IPS-20b (cell line): ENCODE measurements around the gene LYG2.
"Not testable (repeated sequence)": the region's sequence is repeated elsewhere in the genome, so short reads cannot be mapped to it uniquely, and the experiment has no call there.

Source experiments
- H3K27ac ChIP-seq: one replicate; pipeline ENCODE4 v1.5.1; 2013; ENCODE audit warnings: low read length
- H3K27me3 ChIP-seq: 2 replicates; pipeline ENCODE4 v1.6.1; 2013; ENCODE audit warnings: mild to moderate bottlenecking, low read length, inconsistent platforms; ENCODE audit not compliant: insufficient read depth
- H3K36me3 ChIP-seq: 2 replicates; pipeline ENCODE4 v1.6.1; 2013; ENCODE audit warnings: low read depth, mild to moderate bottlenecking, inconsistent platforms, low read length, moderate library complexity; ENCODE audit not compliant: insufficient read depth
- H3K4me1 ChIP-seq: 2 replicates; pipeline ENCODE4 v1.6.1; 2013; ENCODE audit warnings: mild to moderate bottlenecking, control low read depth, inconsistent platforms, low read length, moderate library complexity; ENCODE audit not compliant: insufficient read depth
- H3K4me3 ChIP-seq: 2 replicates; pipeline ENCODE4 v1.5.1; 2013; ENCODE audit warnings: mild to moderate bottlenecking, low read length, inconsistent platforms
- H3K9ac ChIP-seq: 2 replicates; pipeline ENCODE4 v1.6.1; 2013; ENCODE audit warnings: low read depth, mild to moderate bottlenecking, inconsistent platforms, low read length, moderate library complexity
- H3K9me3 ChIP-seq: 2 replicates; pipeline ENCODE4 v1.6.1; 2013; ENCODE audit warnings: mild to moderate bottlenecking, low read depth, low read length, inconsistent platforms; ENCODE audit not compliant: insufficient read depth

The LYG2 gene

GRCh38 chr2:99255491-99256318 is at the start of gene LYG2:
Gene LYG2, minus strand, starts transcription at chr2:99255666. Its CDS starts 1,406 bp downstream, at chr2:99254260.
- Histone ChIP-seq H3K4me1 (no peaks in the 10 kb centered on the region), H3K9ac (no peak within 1 kb of the TSS), H3K27ac (no peak within 1 kb of the TSS), H3K36me3 (no peaks in the 10 kb centered on the region), H3K27me3 (no peaks in the 10 kb centered on the region), H3K9me3 (no peaks in the 10 kb centered on the region), H3K4me3 (no peak within 1 kb of the TSS)

GRCh38 chr2:99301097-99301496 is 45.6 kb upstream of the LYG2 start, which contains the start of gene LYG1:
Gene LYG1, minus strand, starts transcription at chr2:99301197. Its CDS starts 5,527 bp downstream, at chr2:99295670.
- not testable (repeated sequence) for H3K27ac ChIP-seq, H3K27me3 ChIP-seq, H3K36me3 ChIP-seq, H3K4me3 ChIP-seq, H3K9ac ChIP-seq, H3K4me1 ChIP-seq, H3K9me3 ChIP-seq

GRCh38 chr2:99299580-99299979 is 44.1 kb upstream of the LYG2 start:
- Histone ChIP-seq H3K4me1 (no peaks in the 10 kb centered on the region), H3K27ac (no peak overlapping the region), H3K9me3 (no peaks in the 10 kb centered on the region), H3K36me3 (no peaks in the 10 kb centered on the region), H3K9ac (no peak overlapping the region), H3K4me3 (no peak overlapping the region), H3K27me3 (no peaks in the 10 kb centered on the region)

- Histone ChIP-seq H3K4me3 (no peak overlapping the region), H3K4me1 (no peaks in the 10 kb centered on the region), H3K27me3 (no peaks in the 10 kb centered on the region), H3K27ac (no peak overlapping the region), H3K9ac (no peak overlapping the region), H3K9me3 (no peaks in the 10 kb centered on the region), H3K36me3 (no peaks in the 10 kb centered on the region)
These were observed 42.5 kb upstream of the LYG2 start for GRCh38 chr2:99297994-99298393.

- Histone ChIP-seq H3K36me3 (no peaks in the 10 kb centered on the region), H3K9me3 (no peaks in the 10 kb centered on the region), H3K27ac (no peak overlapping the region), H3K4me1 (peaks cover 3% of the 10 kb centered on the region; the same call in 1 of the 2 replicates), H3K4me3 (no peak overlapping the region), H3K27me3 (no peaks in the 10 kb centered on the region), H3K9ac (no peak overlapping the region)
These were observed 30.1 kb upstream of the LYG2 start for GRCh38 chr2:99285526-99285925.

- H3K36me3 ChIP-seq, result no peaks in the 10 kb centered on the region
- no peak overlapping the region for H3K4me3 ChIP-seq
- peaks cover 18% of the 10 kb centered on the region; the same call in 1 of the 2 replicates for H3K9me3 ChIP-seq
- H3K9ac ChIP-seq, result no peak overlapping the region
- no peaks in the 10 kb centered on the region for H3K27me3 ChIP-seq
- no peak overlapping the region for H3K27ac ChIP-seq
- peaks cover 3% of the 10 kb centered on the region; the same call in 1 of the 2 replicates for H3K4me1 ChIP-seq
These were observed 24.7 kb upstream of the LYG2 start for GRCh38 chr2:99279969-99280695.

- Histone ChIP-seq H3K4me3 (no peak overlapping the region), H3K27me3 (no peaks in the 10 kb centered on the region), H3K4me1 (peaks cover 3% of the 10 kb centered on the region; the same call in 1 of the 2 replicates), H3K36me3 (no peaks in the 10 kb centered on the region), H3K27ac (no peak overlapping the region), H3K9ac (no peak overlapping the region), H3K9me3 (peaks cover 18% of the 10 kb centered on the region; the same call in 1 of the 2 replicates)
These were observed 23.4 kb upstream of the LYG2 start for GRCh38 chr2:99278793-99279291.

GRCh38 chr2:99278195-99278765 is 22.8 kb upstream of the LYG2 start:
- not testable (repeated sequence) for H3K36me3 ChIP-seq, H3K27ac ChIP-seq, H3K4me1 ChIP-seq, H3K4me3 ChIP-seq, H3K9ac ChIP-seq, H3K27me3 ChIP-seq
- H3K9me3 ChIP-seq, result peaks cover 18% of the 10 kb centered on the region; the same call in 1 of the 2 replicates

GRCh38 chr2:99275882-99276281 is 20.4 kb upstream of the LYG2 start:
- Histone ChIP-seq H3K36me3 (no peaks in the 10 kb centered on the region), H3K27me3 (no peaks in the 10 kb centered on the region), H3K4me3 (no peak overlapping the region), H3K4me1 (no peaks in the 10 kb centered on the region), H3K27ac (no peak overlapping the region), H3K9me3 (peaks cover 38% of the 10 kb centered on the region; the same call in 1 of the 2 replicates), H3K9ac (no peak overlapping the region)

GRCh38 chr2:99261242-99261641 is 5.8 kb upstream of the LYG2 start:
- no peak overlapping the region for H3K27ac ChIP-seq
- H3K4me1 ChIP-seq, result no peaks in the 10 kb centered on the region
- no peaks in the 10 kb centered on the region for H3K36me3 ChIP-seq
- no peak overlapping the region for H3K4me3 ChIP-seq
- H3K27me3 ChIP-seq, result no peaks in the 10 kb centered on the region
- no peak overlapping the region for H3K9ac ChIP-seq
- no peaks in the 10 kb centered on the region for H3K9me3 ChIP-seq

GRCh38 chr2:99260184-99260583 is 4.7 kb upstream of the LYG2 start:
- Histone ChIP-seq H3K4me3 (no peak overlapping the region), H3K27ac (no peak overlapping the region), H3K4me1 (no peaks in the 10 kb centered on the region), H3K27me3 (no peaks in the 10 kb centered on the region), H3K9me3 (no peaks in the 10 kb centered on the region), H3K36me3 (no peaks in the 10 kb centered on the region), H3K9ac (no peak overlapping the region)
